CD4-positive, CD25-positive, alpha-beta regulatory T cell (primary cell): ENCODE data around the gene BIRC2. TPM values are rescaled to one million over a fixed set of nuclear protein-coding genes. Genes with fewer than 3 reads are reported as not detected.

ENCODE experiments used
- ATAC-seq, 2 donors: fragments of 150-1000 bp; cut with Tn5 transposase; one replicate each; pipeline ENCODE4 v1.10.0; 2021; ENCODE audit warnings: low read depth in 2 of 2, moderate number of reproducible peaks in 2 of 2, moderate library complexity in 1 of 2
- DNase-seq, 3 donors: peaks; one replicate each; pipeline versions ENCODE4 v3.0.0 to v3.0.0-alpha.2; 2012 to 2022; ENCODE audit warnings: mixed read lengths in 1 of 3
- H3K27ac ChIP-seq: one replicate; pipeline ENCODE4 v1.7.0; 2013; ENCODE audit warnings: mild to moderate bottlenecking, low read length; ENCODE audit not compliant: insufficient read depth, poor library complexity, severe bottlenecking
- H3K27me3 ChIP-seq: one replicate; pipeline ENCODE4 v1.7.0; 2013; ENCODE audit warnings: low read length; ENCODE audit not compliant: control insufficient read depth, insufficient read depth
- H3K36me3 ChIP-seq: one replicate; pipeline ENCODE4 v1.7.0; 2013; ENCODE audit warnings: mild to moderate bottlenecking, low read length, moderate library complexity; ENCODE audit not compliant: control insufficient read depth, insufficient read depth
- H3K4me1 ChIP-seq: 2 replicates; pipeline ENCODE4 v1.7.0; 2013; ENCODE audit warnings: mild to moderate bottlenecking, low read length; ENCODE audit not compliant: insufficient read depth, control insufficient read depth, poor library complexity, severe bottlenecking
- H3K4me3 ChIP-seq: one replicate; pipeline ENCODE4 v1.7.0; 2013; ENCODE audit warnings: low read depth, mild to moderate bottlenecking, low read length, moderate library complexity
- H3K9me3 ChIP-seq, 2 experiments: 1 replicate in 1 of 2; 2 replicates in 1 of 2; pipeline ENCODE4 v1.7.0; 2013; ENCODE audit warnings: low read length in 2 of 2, mild to moderate bottlenecking in 1 of 2, moderate library complexity in 1 of 2; ENCODE audit not compliant: control insufficient read depth in 2 of 2
- H3K27ac Mint-ChIP-seq, 3 donors: one replicate each; pipeline ENCODE4 v1.8.0; 2020 to 2022; ENCODE audit warnings: mild to moderate bottlenecking in 3 of 3, mixed read lengths in 3 of 3, moderate library complexity in 2 of 3
- H3K27me3 Mint-ChIP-seq: one replicate; pipeline ENCODE4 v1.8.0; 2022; ENCODE audit warnings: mild to moderate bottlenecking, mixed read lengths
- H3K36me3 Mint-ChIP-seq: one replicate; pipeline ENCODE4 v1.8.0; 2020; ENCODE audit warnings: mixed read lengths
- H3K4me1 Mint-ChIP-seq, 4 donors: one replicate each; pipeline ENCODE4 v1.8.0; 2020 to 2022; ENCODE audit warnings: mixed read lengths in 4 of 4, mild to moderate bottlenecking in 1 of 4
- H3K4me3 Mint-ChIP-seq, 4 donors: one replicate each; pipeline ENCODE4 v1.8.0; 2020 to 2022; ENCODE audit warnings: mild to moderate bottlenecking in 4 of 4, mixed read lengths in 4 of 4, moderate library complexity in 3 of 4
- H3K9me3 Mint-ChIP-seq, 7 donors: one replicate each; pipeline ENCODE4 v1.8.0; 2020 to 2022; ENCODE audit warnings: mixed read lengths in 7 of 7, mild to moderate bottlenecking in 3 of 7, moderate library complexity in 2 of 7
- polyA plus RNA-seq, 4 donors: library from polyadenylated mRNA; unstranded; fragments of 300-500 nt; fragmentation: Illumina TruSeq; gene quantifications; one replicate each; pipeline ENCODE4 v1.2.3, GENCODE V29; 2021
- total RNA-seq: library from RNA; stranded (reverse); gene quantifications from one replicate; pipeline ENCODE4 v1.2.3, GENCODE V29; 2022

BIRC2 gene
- total and polyA plus RNA-seq, 5 donors from 2014 or later = 33.0 to 105 (median 47.1) TPM

DNA sequence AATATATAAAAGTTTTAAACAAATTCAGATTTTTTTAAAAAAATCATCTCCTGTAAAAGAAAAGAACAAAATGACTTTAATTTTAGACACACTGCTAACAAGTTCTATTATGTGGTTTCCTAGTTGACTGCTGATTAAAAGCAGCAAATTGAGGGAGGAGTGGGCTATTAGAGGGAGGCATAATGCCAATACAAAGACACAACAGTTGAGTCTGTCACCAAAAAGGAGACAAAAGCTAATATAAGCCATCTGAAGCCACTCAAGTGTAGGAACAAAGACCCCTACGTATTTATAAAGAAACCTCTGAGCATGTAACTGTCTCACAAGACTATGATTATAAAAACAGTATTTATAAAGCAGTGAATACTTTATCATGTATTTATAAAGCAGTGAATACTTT is 76.9 kb downstream of the BIRC2 start:
- no peak for DNase-seq
- Histone ChIP-seq H3K27ac (peak overlapping the region; percentile 5), H3K4me3 (peak overlapping the region; percentile 7), H3K36me3 (peaks cover 29% of the 10 kb centered on the region), H3K4me1 (peaks cover 59% of the 10 kb centered on the region), H3K9me3 (no peaks in the 10 kb centered on the region), H3K27me3 (no peaks in the 10 kb centered on the region)
- Mint-ChIP-seq H3K27ac (peak overlapping the region in 2 of 3 donors; percentile 60 to 85), H3K4me1 (peaks cover 42 to 92% (median 76%) of the 10 kb centered on the region in 4 donors), H3K36me3 (peaks cover 22% of the 10 kb centered on the region), H3K27me3 (no peaks in the 10 kb centered on the region), H3K4me3 (no peak overlapping the region), H3K9me3 (peaks cover 0 to 2% (median 0%) of the 10 kb centered on the region in 7 donors)
- no peak for ATAC-seq

DNA sequence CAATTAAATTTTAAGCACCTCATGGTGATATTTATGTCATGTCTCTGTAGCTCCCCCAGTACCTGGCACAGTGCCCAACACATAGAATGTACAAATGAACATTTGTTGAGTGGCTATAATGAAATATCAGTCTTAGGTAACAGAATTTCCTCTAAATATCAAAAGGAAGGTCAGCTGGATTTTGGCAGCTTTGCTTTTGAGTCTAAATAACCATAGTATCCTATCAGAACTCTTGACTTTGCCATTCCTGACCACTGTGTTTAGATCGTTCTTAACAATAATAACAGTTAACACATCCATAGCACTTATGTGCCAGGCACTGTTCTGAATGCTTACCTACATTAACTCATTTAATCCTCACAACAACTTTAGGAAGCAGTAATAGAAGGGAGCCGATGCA is 79.0 kb downstream of the BIRC2 start:
- DNase-seq (no peak), ATAC-seq (no peak)
- H3K36me3 Mint-ChIP-seq = peaks cover 18% of the 10 kb centered on the region
- H3K9me3 ChIP-seq = no peaks in the 10 kb centered on the region
- H3K27ac Mint-ChIP-seq = peak overlapping the region in 2 of 3 donors; percentile 57 to 85
- no peak overlapping the region for H3K27ac ChIP-seq
- H3K4me3 Mint-ChIP-seq = no peak overlapping the region
- H3K36me3 ChIP-seq = peaks cover 20% of the 10 kb centered on the region
- H3K4me3 ChIP-seq = no peak overlapping the region
- peaks cover 48 to 92% (median 76%) of the 10 kb centered on the region in 4 donors for H3K4me1 Mint-ChIP-seq
- no peaks in the 10 kb centered on the region for H3K9me3 Mint-ChIP-seq
- no peaks in the 10 kb centered on the region for H3K27me3 Mint-ChIP-seq
- H3K4me1 ChIP-seq = peaks cover 61% of the 10 kb centered on the region
- no peaks in the 10 kb centered on the region for H3K27me3 ChIP-seq

- Mint-ChIP-seq H3K27ac (peak overlapping the region in 2 of 3 donors; percentile 83 to 91), H3K36me3 (peaks cover 18% of the 10 kb centered on the region), H3K4me1 (peaks cover 43 to 90% (median 75%) of the 10 kb centered on the region in 4 donors), H3K4me3 (peak overlapping the region in 1 of 4 donors; percentile 82), H3K27me3 (no peaks in the 10 kb centered on the region), H3K9me3 (no peaks in the 10 kb centered on the region)
- Histone ChIP-seq H3K4me3 (no peak overlapping the region), H3K27me3 (no peaks in the 10 kb centered on the region), H3K36me3 (peaks cover 21% of the 10 kb centered on the region), H3K27ac (no peak overlapping the region), H3K4me1 (peaks cover 57% of the 10 kb centered on the region), H3K9me3 (no peaks in the 10 kb centered on the region)
- no peak for ATAC-seq
- DNase-seq = no peak
Measured at GRCh38 chr11:102426570-102426969, 79.6 kb downstream of the BIRC2 start.

- Histone ChIP-seq H3K4me3 (no peak overlapping the region), H3K9me3 (peaks cover 0 to under 1% of the 10 kb centered on the region in 2 experiments), H3K27me3 (no peaks in the 10 kb centered on the region), H3K27ac (no peak overlapping the region), H3K36me3 (peaks cover 25% of the 10 kb centered on the region), H3K4me1 (peaks cover 53% of the 10 kb centered on the region)
- no peaks in the 10 kb centered on the region for H3K27me3 Mint-ChIP-seq
- peaks cover 23% of the 10 kb centered on the region for H3K36me3 Mint-ChIP-seq
- no peak for ATAC-seq
- H3K9me3 Mint-ChIP-seq = peaks cover 0 to 4% (median under 1%) of the 10 kb centered on the region in 7 donors
- peaks cover 38 to 90% (median 75%) of the 10 kb centered on the region in 4 donors for H3K4me1 Mint-ChIP-seq
- peak overlapping the region in 3 of 4 donors; percentile 15 to 82 (median 75) for H3K4me3 Mint-ChIP-seq
- no peak for DNase-seq
- H3K27ac Mint-ChIP-seq = peak overlapping the region; percentile 83 to 91 (median 91)
Measured at GRCh38 chr11:102427068-102427467, 80.1 kb downstream of the BIRC2 start.

Other genes with a start within 250 kb of the BIRC2 start
- gene YAP1, start 236.8 kb upstream of the BIRC2 start, total RNA-seq = not detected
- gene YAP1, start 236.8 kb upstream of the BIRC2 start, polyA plus RNA-seq = not detected
- 239 TPM for gene BIRC3, start 29.7 kb upstream of the BIRC2 start, total RNA-seq
- gene BIRC3, start 29.7 kb upstream of the BIRC2 start, polyA plus RNA-seq = 100 to 1,000 TPM; 107 to 151 (median 118) TPM
- 330 TPM for gene TMEM123, start 105.6 kb downstream of the BIRC2 start, total RNA-seq
- gene TMEM123, start 105.6 kb downstream of the BIRC2 start, polyA plus RNA-seq = 100 to 1,000 TPM; 583 to 771 (median 683) TPM
- not detected for gene MMP7, start 183.5 kb downstream of the BIRC2 start, total RNA-seq
- under 1 TPM in 1 of 4 donors, not detected in 3; 0.16 TPM for gene MMP7, start 183.5 kb downstream of the BIRC2 start, polyA plus RNA-seq